HepG2 (cell line): Measurements from ENCODE around the gene COG8. TPM values are rescaled to one million over a fixed set of nuclear protein-coding genes. Genes with fewer than 3 reads are reported as not detected.
A peak's percentile ranks its signal among the peaks of the same experiment; 100 is the strongest.

Experiments
- ATF7-NPFF ChIP-seq: sonication (generic); formaldehyde crosslinking; IDR thresholded peaks from 2 replicates; pipeline ENCODE4 v1.8.1; 2023; ENCODE audit warnings: mild to moderate bottlenecking, low read depth, missing genetic modification reagents, moderate library complexity
- BRCA1 ChIP-seq: sonication (generic); formaldehyde crosslinking; IDR thresholded peaks from 2 replicates; pipeline ENCODE4 v1.4.0; 2020; ENCODE audit warnings: missing genetic modification reagents
- ELF4 ChIP-seq: sonication (generic); formaldehyde crosslinking; IDR thresholded peaks from 2 replicates; pipeline ENCODE4 v1.5.0; 2020; ENCODE audit warnings: missing genetic modification reagents, mild to moderate bottlenecking, moderate library complexity, borderline replicate concordance
- HDAC2 ChIP-seq: sonication (generic); formaldehyde crosslinking; IDR thresholded peaks from 2 replicates; pipeline ENCODE4 v1.4.0; 2020; ENCODE audit warnings: missing genetic modification reagents
- HIVEP1 ChIP-seq: sonication (generic); formaldehyde crosslinking; IDR thresholded peaks from 2 replicates; pipeline ENCODE4 v1.4.0; 2020; ENCODE audit warnings: mild to moderate bottlenecking, missing genetic modification reagents
- JUN ChIP-seq: sonication (generic); formaldehyde crosslinking; IDR thresholded peaks from 2 replicates; pipeline ENCODE4 v1.4.0; 2020; ENCODE audit warnings: mild to moderate bottlenecking, missing genetic modification reagents
- NCOA1 ChIP-seq: sonication (generic); formaldehyde crosslinking; IDR thresholded peaks from 2 replicates; pipeline ENCODE4 v1.9.0; 2021; ENCODE audit warnings: missing genetic modification reagents
- NR3C1 ChIP-seq: sonication (generic); formaldehyde crosslinking; IDR thresholded peaks from 2 replicates; pipeline ENCODE4 v1.4.0; 2020; ENCODE audit warnings: missing genetic modification reagents
- SETDB1 ChIP-seq: sonication (generic); formaldehyde crosslinking; IDR thresholded peaks from 2 replicates; pipeline ENCODE4 v1.5.1; 2020; ENCODE audit warnings: missing genetic modification reagents, mild to moderate bottlenecking, borderline replicate concordance
- TBL1XR1 ChIP-seq: fragments of 150-350 bp; IDR thresholded peaks from 2 replicates; pipeline ENCODE4 v1.6.1; 2014; ENCODE audit warnings: borderline replicate concordance, low read length; ENCODE audit not compliant: partially characterized antibody
- TGIF2 ChIP-seq: IDR thresholded peaks from 2 replicates; pipeline ENCODE4 v1.6.1; 2016; ENCODE audit warnings: control low read depth, missing compliant biosample characterization
- YY1 ChIP-seq: IDR thresholded peaks from 2 replicates; pipeline ENCODE4 v1.6.1; 2011; ENCODE audit warnings: low read length, low read depth, moderate library complexity, mild to moderate bottlenecking; ENCODE audit not compliant: insufficient read depth, insufficient replicate concordance
- ZFP1 ChIP-seq: IDR thresholded peaks from 2 replicates; pipeline ENCODE4 v1.6.1; 2016
- ZNF292 ChIP-seq: sonication (generic); formaldehyde crosslinking; IDR thresholded peaks from 2 replicates; pipeline ENCODE4 v1.8.1; 2022; ENCODE audit warnings: mild to moderate bottlenecking, low read depth, missing genetic modification reagents, borderline replicate concordance
- ZNF484 ChIP-seq: sonication (generic); formaldehyde crosslinking; IDR thresholded peaks from 2 replicates; pipeline ENCODE4 v1.5.1; 2020; ENCODE audit warnings: mild to moderate bottlenecking, low read depth, missing genetic modification reagents, borderline replicate concordance
- ZNF629 ChIP-seq: sonication (generic); formaldehyde crosslinking; conservative IDR thresholded peaks from 2 replicates; pipeline ENCODE4 v1.5.0; 2020; ENCODE audit warnings: missing genetic modification reagents
- polyA plus RNA-seq, 8 experiments: library from polyadenylated mRNA; depleted of rRNA in 3 of 8; stranded (reverse) in 7 of 8; unstranded in 1 of 8; fragments of >200 nt; fragmentation: Illumina TruSeq in 4 of 8; extraction: Trizol in 4 of 8; gene quantifications; 2 replicates each; pipeline versions ENCODE4 v1.2.1 to v1.2.3, GENCODE V29; 2011 to 2016; ENCODE audit warnings: low read depth in 4 of 8, missing spikeins in 1 of 8, mixed read lengths in 1 of 8; ENCODE audit not compliant: insufficient read depth in 1 of 8
- total RNA-seq, 5 experiments: library from RNA; depleted of rRNA; stranded (reverse); fragments of >200 nt; fragmentation: Illumina TruSeq; extraction: Trizol; gene quantifications; 2 replicates each; pipeline ENCODE4 v1.2.3, GENCODE V29; 2016; ENCODE audit warnings: low read depth in 1 of 5
- TF ChIP-seq, protein P1 (sequence below): sonication (generic); formaldehyde crosslinking; IDR thresholded peaks from 2 replicates; pipeline ENCODE4 v1.5.0; 2020; ENCODE audit warnings: mild to moderate bottlenecking, missing genetic modification reagents
- TF ChIP-seq, protein P2 (sequence below): fragments of 450-650 bp; IDR thresholded peaks from 2 replicates; pipeline ENCODE4 v1.6.1; 2017
- TF ChIP-seq, protein P3 (sequence below): sonication (generic); IDR thresholded peaks from 2 replicates; pipeline ENCODE4 v1.6.1; 2016; ENCODE audit warnings: low read depth, borderline replicate concordance
- TF ChIP-seq, protein P4 (sequence below): sonication (generic); formaldehyde crosslinking; IDR thresholded peaks from 2 replicates; pipeline ENCODE4 v1.5.0; 2020; ENCODE audit warnings: missing genetic modification reagents
- TF ChIP-seq, protein P5 (sequence below): sonication (generic); formaldehyde crosslinking; IDR thresholded peaks from 2 replicates; pipeline ENCODE4 v1.4.0; 2020; ENCODE audit warnings: missing genetic modification reagents, borderline replicate concordance
- TF ChIP-seq, protein P6 (sequence below): sonication (generic); formaldehyde crosslinking; IDR thresholded peaks from 2 replicates; pipeline ENCODE4 v1.4.0; 2020; ENCODE audit warnings: missing genetic modification reagents, low read depth, mild to moderate bottlenecking, borderline replicate concordance

COG8 gene
- total and polyA plus RNA-seq, 2 of the 13 experiments (the other 11 are each of a cell fraction or from before 2014, with no cell fraction given) = 45.5 to 52.1 TPM

DNA sequence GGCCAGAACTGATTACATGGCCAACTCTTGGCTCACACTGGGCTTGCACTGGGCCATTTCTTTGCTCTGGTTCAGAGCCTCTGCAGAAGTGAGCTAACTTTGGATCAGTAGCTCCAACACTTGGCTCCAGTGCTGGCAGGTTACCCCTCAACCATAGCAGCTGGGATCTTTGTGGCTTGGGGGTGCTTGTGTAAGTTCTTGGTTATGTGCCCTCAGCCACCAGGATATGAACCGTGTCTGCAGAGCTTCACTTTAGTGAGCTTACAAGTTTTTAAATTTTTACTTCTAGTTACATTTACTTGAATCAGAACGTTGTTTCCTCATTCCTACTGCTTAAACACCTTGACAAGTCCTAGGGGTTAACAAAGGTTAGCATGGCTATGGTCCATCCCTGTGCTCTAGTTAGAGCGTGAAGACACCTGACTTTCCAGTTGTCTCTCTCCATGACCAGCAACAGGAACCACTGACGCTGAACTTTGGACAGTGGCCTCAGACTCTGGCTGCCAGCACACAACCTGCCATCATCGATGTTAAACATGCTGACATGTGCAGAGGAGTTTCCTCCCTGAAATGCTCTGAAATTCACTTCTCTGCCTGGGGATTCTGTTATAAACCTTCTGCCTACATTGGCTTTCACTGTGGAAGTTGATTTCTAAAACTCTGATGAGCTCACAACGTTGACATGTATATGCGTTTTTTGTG lies 13.0 kb downstream of the COG8 start (continued):
- TF ChIP-seq NCOA1 (CRISPR knock-in tag) (no peak), ATF7-NPFF (CRISPR knock-in tag) (no peak), JUN (0 out of 2 replicates have a peak, but pooled peaks have one; percentile 49), ZNF292 (CRISPR knock-in tag) (peak; percentile 90; the same call in 1 of the 2 replicates), ELF4 (CRISPR knock-in tag) (no peak), TBL1XR1 (no peak), NR3C1 (CRISPR knock-in tag) (no peak), TGIF2 (CRISPR knock-in tag) (peak; percentile 95), ZNF629 (peak; percentile 59), YY1 (peak; percentile 58), SETDB1 (CRISPR knock-in tag) (no peak), ZFP1 (no peak), ZNF484 (CRISPR knock-in tag) (no peak), BRCA1 (CRISPR knock-in tag) (no peak; the same call in 1 of the 2 replicates), HDAC2 (CRISPR knock-in tag) (peak; percentile 91; the same call in 1 of the 2 replicates), HIVEP1 (CRISPR knock-in tag) (0 out of 2 replicates have a peak, but pooled peaks have one; percentile 23)
- TF ChIP-seq, protein P1, sequence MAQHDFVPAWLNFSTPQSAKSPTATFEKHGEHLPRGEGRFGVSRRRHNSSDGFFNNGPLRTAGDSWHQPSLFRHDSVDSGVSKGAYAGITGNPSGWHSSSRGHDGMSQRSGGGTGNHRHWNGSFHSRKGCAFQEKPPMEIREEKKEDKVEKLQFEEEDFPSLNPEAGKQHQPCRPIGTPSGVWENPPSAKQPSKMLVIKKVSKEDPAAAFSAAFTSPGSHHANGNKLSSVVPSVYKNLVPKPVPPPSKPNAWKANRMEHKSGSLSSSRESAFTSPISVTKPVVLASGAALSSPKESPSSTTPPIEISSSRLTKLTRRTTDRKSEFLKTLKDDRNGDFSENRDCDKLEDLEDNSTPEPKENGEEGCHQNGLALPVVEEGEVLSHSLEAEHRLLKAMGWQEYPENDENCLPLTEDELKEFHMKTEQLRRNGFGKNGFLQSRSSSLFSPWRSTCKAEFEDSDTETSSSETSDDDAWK (CRISPR knock-in tag) = no peak
- TF ChIP-seq, protein P2, sequence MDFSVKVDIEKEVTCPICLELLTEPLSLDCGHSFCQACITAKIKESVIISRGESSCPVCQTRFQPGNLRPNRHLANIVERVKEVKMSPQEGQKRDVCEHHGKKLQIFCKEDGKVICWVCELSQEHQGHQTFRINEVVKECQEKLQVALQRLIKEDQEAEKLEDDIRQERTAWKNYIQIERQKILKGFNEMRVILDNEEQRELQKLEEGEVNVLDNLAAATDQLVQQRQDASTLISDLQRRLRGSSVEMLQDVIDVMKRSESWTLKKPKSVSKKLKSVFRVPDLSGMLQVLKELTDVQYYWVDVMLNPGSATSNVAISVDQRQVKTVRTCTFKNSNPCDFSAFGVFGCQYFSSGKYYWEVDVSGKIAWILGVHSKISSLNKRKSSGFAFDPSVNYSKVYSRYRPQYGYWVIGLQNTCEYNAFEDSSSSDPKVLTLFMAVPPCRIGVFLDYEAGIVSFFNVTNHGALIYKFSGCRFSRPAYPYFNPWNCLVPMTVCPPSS = no peak
- TF ChIP-seq, protein P3, sequence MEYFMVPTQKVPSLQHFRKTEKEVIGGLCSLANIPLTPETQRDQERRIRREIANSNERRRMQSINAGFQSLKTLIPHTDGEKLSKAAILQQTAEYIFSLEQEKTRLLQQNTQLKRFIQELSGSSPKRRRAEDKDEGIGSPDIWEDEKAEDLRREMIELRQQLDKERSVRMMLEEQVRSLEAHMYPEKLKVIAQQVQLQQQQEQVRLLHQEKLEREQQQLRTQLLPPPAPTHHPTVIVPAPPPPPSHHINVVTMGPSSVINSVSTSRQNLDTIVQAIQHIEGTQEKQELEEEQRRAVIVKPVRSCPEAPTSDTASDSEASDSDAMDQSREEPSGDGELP = peak; percentile 68; the same call in 1 of the 2 replicates
- TF ChIP-seq, protein P4, sequence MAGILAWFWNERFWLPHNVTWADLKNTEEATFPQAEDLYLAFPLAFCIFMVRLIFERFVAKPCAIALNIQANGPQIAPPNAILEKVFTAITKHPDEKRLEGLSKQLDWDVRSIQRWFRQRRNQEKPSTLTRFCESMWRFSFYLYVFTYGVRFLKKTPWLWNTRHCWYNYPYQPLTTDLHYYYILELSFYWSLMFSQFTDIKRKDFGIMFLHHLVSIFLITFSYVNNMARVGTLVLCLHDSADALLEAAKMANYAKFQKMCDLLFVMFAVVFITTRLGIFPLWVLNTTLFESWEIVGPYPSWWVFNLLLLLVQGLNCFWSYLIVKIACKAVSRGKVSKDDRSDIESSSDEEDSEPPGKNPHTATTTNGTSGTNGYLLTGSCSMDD (CRISPR knock-in tag) = no peak
- TF ChIP-seq, protein P5, sequence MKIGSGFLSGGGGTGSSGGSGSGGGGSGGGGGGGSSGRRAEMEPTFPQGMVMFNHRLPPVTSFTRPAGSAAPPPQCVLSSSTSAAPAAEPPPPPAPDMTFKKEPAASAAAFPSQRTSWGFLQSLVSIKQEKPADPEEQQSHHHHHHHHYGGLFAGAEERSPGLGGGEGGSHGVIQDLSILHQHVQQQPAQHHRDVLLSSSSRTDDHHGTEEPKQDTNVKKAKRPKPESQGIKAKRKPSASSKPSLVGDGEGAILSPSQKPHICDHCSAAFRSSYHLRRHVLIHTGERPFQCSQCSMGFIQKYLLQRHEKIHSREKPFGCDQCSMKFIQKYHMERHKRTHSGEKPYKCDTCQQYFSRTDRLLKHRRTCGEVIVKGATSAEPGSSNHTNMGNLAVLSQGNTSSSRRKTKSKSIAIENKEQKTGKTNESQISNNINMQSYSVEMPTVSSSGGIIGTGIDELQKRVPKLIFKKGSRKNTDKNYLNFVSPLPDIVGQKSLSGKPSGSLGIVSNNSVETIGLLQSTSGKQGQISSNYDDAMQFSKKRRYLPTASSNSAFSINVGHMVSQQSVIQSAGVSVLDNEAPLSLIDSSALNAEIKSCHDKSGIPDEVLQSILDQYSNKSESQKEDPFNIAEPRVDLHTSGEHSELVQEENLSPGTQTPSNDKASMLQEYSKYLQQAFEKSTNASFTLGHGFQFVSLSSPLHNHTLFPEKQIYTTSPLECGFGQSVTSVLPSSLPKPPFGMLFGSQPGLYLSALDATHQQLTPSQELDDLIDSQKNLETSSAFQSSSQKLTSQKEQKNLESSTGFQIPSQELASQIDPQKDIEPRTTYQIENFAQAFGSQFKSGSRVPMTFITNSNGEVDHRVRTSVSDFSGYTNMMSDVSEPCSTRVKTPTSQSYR = no peak
- TF ChIP-seq, protein P6, sequence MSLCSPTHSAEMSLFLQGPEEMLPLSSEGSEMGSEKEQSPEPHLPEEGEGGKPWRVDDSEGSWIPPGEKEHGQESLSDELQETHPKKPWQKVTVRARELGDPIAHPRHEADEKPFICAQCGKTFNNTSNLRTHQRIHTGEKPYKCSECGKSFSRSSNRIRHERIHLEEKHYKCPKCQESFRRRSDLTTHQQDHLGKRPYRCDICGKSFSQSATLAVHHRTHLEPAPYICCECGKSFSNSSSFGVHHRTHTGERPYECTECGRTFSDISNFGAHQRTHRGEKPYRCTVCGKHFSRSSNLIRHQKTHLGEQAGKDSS (CRISPR knock-in tag) = no peak; the same call in 1 of the 2 replicates
